HG03175 (cell line): ENCODE results near the gene SPIRE1.
"Not testable (repeated sequence)": the region's sequence is repeated elsewhere in the genome, so short reads cannot be mapped to it uniquely, and the experiment has no call there.

Experiments
- ATAC-seq: cut with Tn5 transposase; IDR thresholded peaks from one replicate; pipeline ENCODE4 v1.9.1; 2021; ENCODE audit warnings: mild to moderate bottlenecking, moderate library complexity; ENCODE audit not compliant: unreplicated experiment

Gene SPIRE1

DNA sequence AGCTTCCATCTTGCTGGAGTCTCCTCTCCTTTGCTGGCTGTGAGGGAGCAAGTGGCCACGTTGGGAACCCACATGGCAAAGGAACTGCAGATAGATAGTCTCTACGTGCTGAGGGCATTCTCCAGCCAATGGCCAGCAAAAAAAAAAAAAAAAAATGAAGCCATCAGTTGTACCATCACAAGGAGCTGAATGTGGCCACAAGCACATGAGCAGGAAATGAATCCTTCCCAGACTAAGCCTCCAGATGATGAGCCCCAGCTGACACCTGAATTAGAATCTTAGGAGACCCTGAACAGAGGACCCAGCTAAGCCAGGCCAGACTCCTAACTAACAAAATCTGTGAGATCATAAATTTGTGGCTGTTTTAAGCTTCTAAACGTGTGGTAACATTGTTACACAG lies 57.9 kb downstream of the SPIRE1 start:
- ATAC-seq: no peak

DNA sequence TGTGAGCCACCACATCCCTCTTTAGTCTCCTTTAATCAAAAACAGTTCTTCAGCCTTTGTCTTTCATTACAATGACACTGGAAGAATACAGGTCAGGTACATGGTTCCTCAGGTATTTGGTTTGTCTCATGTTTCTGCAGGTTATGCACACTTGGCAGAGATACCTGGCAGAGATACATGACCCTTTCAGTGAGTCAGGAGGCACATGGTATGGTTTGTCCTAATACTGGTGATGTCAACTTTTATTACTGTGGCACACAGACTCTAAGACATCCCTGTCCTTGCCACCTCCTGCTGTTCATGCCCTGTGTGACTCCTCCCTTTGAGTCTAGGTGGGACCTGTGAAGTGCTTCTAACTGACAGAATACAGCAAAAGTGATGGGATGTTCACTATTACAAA lies 58.4 kb downstream of the SPIRE1 start:
- ATAC-seq: no peak

DNA sequence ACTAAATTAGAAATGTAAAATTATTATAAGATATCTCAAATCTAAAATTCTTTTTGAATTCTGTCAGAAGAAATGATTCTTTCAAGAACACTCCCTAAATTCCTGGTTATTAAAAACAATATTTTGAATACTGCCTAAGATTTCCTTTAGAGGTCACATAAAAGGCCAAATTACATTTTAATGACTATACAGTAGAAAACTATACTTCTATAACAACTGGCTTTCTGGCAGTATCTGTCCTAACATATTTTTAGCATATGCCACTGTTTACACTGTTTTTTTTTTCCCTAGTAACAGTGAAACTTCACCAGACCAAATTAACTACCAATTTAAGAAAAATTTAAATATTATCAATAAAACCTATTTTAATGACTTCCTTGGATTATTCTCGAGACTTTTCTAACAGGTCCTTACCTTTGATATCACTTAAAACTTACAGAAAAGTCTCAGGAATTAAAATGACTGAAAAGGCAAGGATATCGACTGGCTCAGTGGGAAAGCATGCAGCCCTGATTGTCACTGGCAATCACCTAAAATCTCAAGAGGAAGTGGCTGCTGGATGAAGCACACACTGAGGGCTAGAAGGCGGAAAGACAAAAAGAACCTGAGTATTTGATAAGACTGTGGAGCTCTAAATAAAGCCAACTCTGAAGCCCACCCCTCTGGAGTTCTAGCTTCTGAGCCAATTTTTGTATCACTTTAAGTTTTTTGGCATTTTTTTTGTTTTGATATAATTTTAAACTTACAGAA lies 59.6 kb downstream of the SPIRE1 start:
- ATAC-seq: no peak

DNA sequence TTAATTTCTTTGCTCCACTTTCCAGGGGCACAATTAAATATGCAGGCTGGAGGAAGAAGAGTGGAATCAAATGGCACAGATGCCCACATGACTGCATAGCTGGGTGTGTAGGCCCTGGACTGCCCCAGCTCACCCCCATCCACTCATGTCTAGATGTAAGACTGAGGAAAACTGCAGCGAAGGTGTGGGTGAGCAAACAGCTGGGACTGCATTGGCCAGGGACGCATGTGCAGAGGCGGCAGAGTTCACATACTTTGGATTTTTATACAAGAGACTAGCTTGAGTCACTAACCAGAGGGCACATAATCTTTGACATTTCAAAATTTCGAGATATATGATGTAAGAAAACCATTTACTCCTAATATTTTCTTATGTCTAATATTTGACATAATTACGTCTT lies 60.1 kb downstream of the SPIRE1 start:
- ATAC-seq: no peak

DNA sequence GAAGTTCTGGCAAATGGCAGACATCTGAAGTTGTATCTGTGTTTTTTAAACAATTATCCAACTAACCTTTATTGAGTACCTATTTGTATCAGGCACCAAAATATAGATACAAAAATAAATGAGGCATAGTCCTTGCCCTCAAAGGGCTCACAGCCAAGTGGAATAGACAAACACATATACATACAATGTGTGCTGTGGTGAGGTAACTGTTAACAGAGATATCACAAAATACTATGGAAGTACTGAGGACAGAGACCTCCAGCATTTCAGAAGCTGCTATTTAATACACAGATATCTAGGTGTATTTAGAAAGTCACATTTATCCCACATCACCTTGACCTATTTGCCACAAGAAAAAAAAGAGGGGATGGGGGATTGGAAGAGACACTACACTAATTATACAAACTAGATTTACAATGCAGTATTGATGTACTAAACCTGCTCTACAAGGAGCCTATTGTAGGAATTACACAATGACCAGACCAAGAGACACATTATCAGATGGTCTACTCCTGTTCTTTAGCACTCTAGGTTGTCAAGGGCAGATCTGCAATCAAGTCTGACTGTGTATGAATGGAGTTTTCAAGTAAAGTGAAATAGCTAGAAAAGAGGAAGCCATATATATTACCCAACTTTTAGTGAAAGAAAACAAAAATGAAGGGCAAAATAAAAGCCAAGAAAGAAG lies 62.2 kb downstream of the SPIRE1 start:
- ATAC-seq: no peak

DNA sequence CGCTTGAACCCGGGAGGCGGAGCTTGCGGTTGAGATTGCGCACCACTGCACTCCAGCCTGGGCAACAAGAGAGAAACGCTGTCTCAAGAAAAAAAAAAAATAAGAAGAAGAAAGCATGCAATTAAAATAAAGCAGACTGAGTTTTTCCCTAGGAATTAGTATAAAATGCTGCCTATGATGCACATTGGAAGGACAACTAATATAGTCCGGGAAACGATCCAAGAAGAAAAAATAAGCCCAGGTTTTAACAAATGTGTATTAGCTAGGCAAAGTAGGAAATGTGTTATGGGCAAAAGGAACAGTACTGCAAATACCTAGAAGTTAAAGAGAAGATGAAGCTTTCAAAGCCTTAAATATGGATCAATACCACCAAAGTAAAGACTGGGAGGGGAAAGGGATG lies 64.0 kb downstream of the SPIRE1 start:
- ATAC-seq: no peak

DNA sequence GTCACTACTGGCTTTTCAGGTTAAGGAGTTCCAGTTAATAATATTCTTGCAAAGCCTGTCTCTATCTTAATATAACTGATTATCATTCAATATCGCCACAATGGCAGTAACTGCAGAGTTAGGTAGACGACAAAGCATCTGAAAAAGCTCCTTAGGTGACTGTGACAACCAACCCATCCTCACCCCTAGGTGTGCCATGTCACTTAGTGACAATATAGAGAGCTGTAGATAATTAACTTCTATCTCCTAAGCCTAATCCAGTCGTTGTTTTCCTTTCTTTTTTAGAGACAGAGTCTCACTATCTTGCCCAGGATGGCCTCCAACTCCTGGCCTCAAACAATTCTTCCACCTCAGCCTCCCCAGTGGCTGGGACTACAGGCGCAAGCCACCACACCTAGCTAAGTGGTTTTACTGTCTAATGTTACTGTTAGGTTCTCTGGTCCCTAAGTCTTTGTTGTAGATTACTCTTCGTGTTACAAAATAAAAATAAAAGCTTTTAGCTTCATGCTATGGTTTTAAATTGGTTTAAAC lies 65.2 kb downstream of the SPIRE1 start:
- ATAC-seq: no peak

DNA sequence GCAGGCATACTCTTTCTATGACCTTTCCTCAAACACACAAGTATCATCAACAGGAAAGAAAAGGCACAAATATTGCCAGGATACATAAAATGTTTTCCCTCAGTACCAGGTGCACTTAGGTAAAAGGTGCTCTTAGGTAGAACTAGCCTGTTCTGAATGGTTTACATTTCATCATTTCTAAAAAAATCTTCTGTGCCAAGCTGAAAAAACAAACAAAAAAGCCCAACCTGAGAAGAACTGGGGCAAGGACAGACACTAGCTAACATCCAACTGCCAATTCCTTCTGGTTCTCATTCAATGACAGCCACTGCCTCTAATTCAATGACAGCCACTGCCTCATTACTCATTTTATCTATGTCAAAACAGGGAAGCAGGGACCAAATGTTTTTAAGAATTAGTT lies 68.5 kb downstream of the SPIRE1 start:
- no peak for ATAC-seq

DNA sequence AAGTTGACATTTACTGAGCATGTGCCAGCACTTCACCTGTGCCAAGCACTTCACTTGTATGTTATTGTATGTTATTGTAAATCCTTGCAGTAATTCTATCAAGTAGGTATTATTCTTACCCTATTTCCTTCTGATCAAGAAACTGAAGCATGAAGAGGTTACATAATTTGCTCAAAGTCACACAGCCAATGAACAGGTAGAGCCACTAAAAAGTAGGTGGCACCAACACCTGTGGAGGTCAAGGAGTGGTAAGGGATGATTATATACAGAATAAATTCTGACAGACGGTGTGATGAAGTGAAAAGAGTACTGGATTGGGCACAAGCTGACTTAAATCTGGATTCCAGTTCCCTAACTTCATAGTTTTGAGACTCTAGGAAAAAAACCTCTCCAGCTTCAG lies 71.0 kb downstream of the SPIRE1 start:
- no peak for ATAC-seq

DNA sequence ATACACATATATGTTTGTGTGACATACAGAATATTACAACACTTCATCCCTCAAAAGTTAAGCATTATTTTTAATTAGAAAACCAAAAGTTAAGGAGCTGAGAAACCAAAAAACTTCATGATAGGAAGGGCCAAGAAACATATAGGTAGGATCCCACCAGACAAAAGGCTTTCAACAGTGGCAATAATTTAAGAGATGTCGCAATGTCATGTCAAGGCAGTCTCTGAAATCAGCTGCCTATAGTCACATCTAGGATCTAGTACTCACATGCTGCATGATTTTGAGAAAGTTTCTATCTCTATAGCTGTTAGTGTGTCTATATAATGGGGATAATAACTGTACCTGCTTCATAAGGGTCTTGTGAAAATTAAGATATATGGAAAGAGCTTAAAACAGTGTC lies 72.7 kb downstream of the SPIRE1 start:
- ATAC-seq: no peak

DNA sequence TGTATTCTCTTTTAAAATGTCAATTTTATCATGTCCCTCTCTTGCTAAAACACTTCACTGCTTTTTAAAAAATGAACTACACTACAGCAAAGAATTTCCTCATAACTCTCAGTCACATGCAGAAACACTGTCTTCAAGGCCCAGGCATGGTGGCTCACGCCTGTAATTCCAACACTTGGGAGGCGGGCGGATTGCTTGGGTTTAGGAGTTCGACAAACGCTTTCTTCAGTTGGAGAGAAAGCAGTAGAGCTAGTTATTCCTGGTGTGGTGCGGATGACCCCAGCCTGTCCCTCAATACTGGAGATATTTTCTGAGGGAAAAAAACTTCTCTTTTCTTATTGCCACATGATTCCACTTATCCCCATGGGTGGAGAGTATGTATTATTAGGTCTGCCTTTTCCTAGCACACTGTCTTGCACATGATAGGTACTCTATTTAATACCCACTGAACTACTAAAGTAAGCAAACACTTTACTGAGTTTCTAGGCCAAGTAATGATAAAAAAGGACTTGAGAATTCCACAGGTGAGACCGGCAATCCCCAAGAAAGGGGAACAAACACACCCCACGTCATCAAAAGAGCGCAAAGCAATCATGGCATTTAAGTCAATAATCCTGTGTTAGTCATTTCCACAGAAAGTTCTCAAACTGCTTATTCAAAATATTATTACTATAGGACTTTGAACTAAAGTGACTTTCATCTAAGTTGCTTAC lies 77.1 kb downstream of the SPIRE1 start:
- ATAC-seq: no peak

DNA sequence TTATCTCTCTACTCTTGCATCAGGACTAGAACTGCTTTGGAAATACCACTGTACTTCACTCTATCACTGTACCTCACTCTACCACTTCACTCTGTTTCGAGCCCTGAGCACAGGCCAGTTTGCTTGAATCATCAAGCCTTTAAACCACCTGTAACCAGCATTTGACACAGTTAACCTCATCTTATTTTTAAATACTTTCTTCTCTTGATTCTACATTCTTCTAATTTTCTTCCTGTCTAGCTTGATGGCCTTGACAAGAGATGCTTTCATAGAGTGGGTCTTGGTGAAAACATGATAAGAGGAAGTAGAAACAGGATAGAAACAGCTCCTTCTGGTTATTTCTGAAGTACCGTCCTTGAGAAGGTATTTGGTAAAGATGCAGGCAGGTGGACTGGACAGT lies 78.1 kb downstream of the SPIRE1 start:
- ATAC-seq: no peak

DNA sequence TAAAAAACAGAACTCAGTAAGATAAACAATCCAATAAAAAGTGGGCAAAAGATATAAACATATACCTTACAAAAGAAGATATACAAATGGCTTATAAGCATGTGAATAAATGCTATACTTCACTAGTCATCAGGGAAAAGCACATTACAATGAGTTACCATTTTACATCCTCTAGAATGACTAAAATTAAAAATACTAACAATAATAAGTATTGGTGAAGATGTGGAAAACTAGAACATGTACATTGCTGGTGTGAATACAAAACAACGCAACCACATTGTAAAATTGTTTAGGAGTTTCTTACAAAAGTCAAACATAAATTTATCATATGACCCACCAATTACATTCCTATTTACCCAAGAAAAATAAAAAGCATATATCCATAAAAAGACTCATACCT lies 80.1 kb downstream of the SPIRE1 start:
- no peak for ATAC-seq

DNA sequence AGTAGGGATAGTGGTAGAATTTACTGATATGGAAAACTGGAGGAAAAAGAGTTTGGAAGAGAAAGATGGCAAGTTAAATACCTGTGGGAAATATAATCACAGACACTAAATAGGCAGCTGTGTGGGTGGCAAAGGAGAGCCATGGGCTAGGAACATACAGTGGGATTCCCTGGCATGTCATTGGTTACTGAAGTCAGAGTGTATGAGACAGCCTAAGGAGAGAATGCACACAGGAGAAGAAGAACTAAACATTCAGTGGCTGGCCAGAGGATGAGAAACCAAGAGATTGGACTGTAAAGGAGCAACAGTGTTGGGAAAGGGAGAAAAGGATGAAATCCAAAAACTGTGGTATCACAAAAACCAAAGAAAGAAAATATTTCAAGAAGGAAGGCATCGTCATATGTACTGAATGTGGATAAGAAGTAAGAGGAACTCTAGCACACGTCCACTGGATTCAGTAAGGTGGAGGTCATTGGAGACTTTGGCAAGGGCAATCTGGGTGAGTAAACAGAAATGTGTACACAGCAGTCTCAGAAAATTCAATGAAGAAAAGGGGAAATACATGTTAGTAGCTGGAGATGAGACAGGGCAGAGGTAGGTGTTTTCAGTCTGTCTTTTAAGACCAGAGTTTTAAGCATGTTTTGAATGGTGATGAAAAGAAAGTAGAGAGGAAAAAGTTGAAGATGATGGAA lies 83.3 kb downstream of the SPIRE1 start:
- no peak for ATAC-seq

DNA sequence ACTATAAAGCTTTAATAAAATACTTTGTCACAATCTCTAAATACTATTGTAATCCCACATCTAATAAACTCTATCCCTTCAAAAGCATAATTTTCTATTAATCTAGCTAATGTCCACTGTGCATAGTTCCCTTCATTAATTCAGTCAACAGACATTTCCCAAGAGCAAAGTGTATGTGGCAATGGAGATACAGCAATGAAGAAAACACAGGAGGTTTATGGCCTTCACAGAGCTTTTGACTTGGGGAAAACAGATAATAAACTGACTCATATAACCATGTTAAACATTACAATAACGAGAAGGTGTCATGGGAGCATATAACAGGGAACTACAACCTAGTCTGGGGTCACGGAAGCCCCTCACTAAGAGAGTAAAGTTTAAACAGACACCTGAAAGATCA lies 86.3 kb downstream of the SPIRE1 start:
- ATAC-seq: no peak

DNA sequence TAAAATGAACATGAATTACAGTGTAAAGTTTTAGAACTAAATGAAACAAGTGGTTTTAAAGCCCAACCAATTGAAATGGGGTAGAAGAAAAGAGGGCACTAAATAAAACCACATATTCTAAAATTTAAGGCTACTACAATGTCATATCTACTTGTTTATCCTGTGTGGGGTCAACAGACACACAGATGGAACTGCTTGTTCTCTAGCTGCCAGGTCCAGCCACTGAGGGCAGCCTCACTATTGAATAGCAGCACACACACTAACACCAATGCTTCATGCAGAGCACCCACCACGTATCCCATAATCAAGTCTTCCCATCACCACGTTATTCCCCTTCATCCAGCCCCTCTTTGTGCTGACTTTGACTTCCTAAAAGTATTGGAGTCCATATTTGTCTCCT lies 88.1 kb downstream of the SPIRE1 start:
- no peak for ATAC-seq

DNA sequence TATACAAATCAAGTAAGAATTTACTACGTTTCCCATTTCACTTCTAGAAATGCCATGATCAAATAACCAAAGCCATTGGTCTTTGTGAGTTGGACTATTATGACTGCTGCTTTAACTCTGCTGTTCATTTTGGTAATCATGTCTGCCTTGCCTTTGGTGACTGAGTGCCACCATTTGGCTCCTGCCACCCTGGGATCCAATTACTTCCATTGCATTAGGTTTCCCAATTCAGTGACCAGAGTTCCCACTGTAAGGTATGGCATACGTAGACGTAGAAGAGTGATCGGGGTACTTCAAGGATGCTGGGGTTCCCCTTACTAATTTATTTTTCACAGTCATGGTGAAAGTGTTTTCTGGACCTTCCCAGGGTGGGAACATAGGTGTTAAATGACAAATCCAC lies 90.1 kb downstream of the SPIRE1 start:
- no peak for ATAC-seq

DNA sequence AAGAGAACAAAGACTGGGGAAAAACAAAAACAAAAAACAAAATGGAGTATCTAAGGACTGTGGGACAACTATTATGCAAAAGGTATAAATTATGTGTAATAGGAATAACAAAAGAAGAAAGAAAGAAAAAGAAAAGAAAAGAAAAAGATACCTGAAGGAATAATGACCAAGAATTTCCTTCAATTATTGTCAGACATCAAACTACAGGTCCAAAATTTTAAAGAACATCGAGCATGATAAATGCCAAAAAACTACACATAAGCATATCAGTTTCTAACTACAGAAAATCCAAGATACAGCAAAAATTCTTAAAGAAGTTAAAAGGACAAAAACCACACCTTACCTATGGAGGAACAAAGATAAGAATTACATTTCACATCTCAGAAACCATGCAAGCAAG lies 93.0 kb downstream of the SPIRE1 start:
- ATAC-seq: no peak

DNA sequence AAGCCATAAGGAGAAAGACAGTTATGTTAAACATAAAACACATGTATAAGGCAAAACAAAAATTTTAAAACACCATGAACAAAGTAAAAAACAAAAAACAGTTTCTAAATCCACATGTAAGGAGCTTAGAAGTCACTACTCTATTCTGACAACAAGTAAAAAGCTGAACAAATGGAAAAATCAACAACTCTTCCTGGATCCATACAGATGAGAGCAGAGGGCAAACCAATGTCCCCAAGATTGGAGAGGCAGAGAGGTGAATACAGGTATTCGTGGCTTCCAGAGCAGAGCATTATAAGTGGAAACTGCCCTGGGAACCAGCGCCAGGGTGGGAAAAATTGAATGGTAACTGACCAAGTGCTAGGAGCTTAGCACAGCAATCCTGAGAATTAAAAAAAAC lies 93.5 kb downstream of the SPIRE1 start:
- ATAC-seq: no peak

DNA sequence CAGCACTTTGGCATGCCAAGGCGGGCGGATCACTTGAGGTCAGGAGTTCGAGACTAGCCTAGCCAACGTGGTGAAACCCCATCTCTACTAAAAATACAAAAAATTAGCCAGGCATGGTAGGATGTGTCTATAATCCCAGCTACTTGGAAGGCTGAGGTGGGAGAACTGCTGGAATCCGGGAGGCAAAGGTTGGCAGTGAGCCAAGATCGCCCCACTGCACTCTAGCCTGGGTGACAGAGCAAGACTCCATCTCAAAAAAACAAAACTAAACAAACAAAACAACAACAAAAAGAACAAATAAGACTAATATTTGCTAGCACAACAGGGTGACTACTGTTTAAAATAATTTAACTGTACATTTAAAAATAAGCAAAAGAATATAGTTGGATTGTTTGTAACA lies 97.3 kb downstream of the SPIRE1 start:
- ATAC-seq: not testable (repeated sequence)

DNA sequence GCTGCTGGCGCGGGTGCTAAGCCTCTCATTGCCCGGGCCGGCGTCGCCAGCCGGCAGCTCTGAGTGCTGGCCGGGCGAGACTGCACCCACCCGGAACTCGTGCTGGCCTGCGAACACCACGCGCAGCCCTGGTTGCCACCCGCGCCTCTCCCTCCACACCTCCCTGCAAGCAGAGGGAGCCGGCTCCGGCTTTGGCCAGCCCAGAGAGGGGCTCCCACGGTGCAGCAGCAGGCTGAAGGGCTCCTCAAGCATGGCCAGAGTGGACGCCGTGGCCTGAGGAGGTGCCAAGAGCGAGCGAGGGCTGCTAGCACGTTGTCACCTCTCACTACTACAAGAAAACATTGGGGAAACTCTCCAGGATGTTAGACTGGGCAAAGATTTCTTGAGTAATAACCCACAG lies 98.6 kb downstream of the SPIRE1 start:
- no peak for ATAC-seq
